Stomach (tissue), 9 donors: ENCODE measurements around the gene LMOD1. TPM values are rescaled to one million over a fixed set of nuclear protein-coding genes. Genes with fewer than 3 reads are reported as not detected.

ENCODE experiments used
- DNase-seq, 2 donors: peaks; one replicate each; pipeline versions ENCODE4 v3.0.0 to v3.0.0-alpha.2; 2013 to 2019
- H3K27ac ChIP-seq, 5 donors: fragments of 200-600 bp in 4 of 5; sonication (generic) in 4 of 5; one replicate each; pipeline ENCODE4 v1.5.1; 2013 to 2019; ENCODE audit warnings: mild to moderate bottlenecking in 1 of 5, moderate library complexity in 1 of 5
- H3K27me3 ChIP-seq, 3 donors: fragments of 200-600 bp; sonication (generic); one replicate each; pipeline ENCODE4 v1.5.1; 2017 to 2019; ENCODE audit warnings: mixed run types in 1 of 3
- H3K36me3 ChIP-seq, 4 donors: fragments of 200-600 bp; sonication (generic); 1 replicate in 3 of 4; 2 replicates in 1 of 4; pipeline ENCODE4 v1.5.1; 2016 to 2019
- H3K4me1 ChIP-seq, 4 donors: fragments of 200-600 bp; sonication (generic); one replicate each; pipeline ENCODE4 v1.5.1; 2016 to 2019
- H3K4me3 ChIP-seq, 4 donors: fragments of 200-600 bp; sonication (generic) in 3 of 4; one replicate each; pipeline ENCODE4 v1.5.1; 2016 to 2019; ENCODE audit warnings: mild to moderate bottlenecking in 1 of 4
- H3K9me3 ChIP-seq, 4 donors: fragments of 200-600 bp; sonication (generic); one replicate each; pipeline ENCODE4 v1.5.1; 2016 to 2019
- CTCF ChIP-seq, 7 experiments: fragments of 450-650 bp in 4 of 7; fragments of 200-600 bp in 3 of 7; sonication (generic) in 3 of 7; IDR thresholded peaks; one replicate each; pipeline ENCODE4 v1.5.1; 2016 to 2019; ENCODE audit warnings: antibody characterized with exemption in 7 of 7, control low read depth in 2 of 7, mild to moderate bottlenecking in 1 of 7
- EP300 ChIP-seq: sonication (generic); formaldehyde crosslinking; IDR thresholded peaks from one replicate; pipeline ENCODE4 v1.6.1; 2017; ENCODE audit warnings: antibody characterized with exemption
- POLR2A ChIP-seq, 4 donors: fragments of 450-650 bp; IDR thresholded peaks; one replicate each; pipeline ENCODE4 v1.6.1; 2016; ENCODE audit warnings: antibody characterized with exemption in 4 of 4, control low read depth in 2 of 4, mild to moderate bottlenecking in 1 of 4, moderate library complexity in 1 of 4
- POLR2AphosphoS5 ChIP-seq, 3 donors: sonication (generic); formaldehyde crosslinking; IDR thresholded peaks; one replicate each; pipeline ENCODE4 v1.6.1; 2016; ENCODE audit warnings: antibody characterized with exemption in 3 of 3
- WGBS, 5 donors: extraction: QIAGEN DNeasy Blood & Tissue Kit in 3 of 5; methylation state at CpG; one replicate each; pipeline versions ENCODE4 v1.1.5 to v1.1.7; 2013 to 2018; 5-methylcytosine and 5-hydroxymethylcytosine counted together
- intact Hi-C: fragments of 100-400 bp; cut with DNase I; formaldehyde crosslinking; loops from one replicate; pipeline ENCODE4 v1.15.1; 2023; ENCODE audit warnings: low total_unique reads
- polyA plus RNA-seq, 3 donors: library from polyadenylated mRNA; stranded (reverse); fragments of 200-250 nt; gene quantifications; one replicate each; pipeline ENCODE4 v1.2.3, GENCODE V29; 2013
- total RNA-seq, 5 donors: library from RNA; depleted of rRNA; stranded (reverse); fragments of >200 nt; gene quantifications; one replicate each; pipeline versions ENCODE4 v1.1.0 to v1.2.3, GENCODE V29; 2014 to 2016
- donor health status: healthy with polysubstance abuse.
- donor health status: Bipolar disorder and iron deficiency.
- donor health status: healthy.

LMOD1 gene
- total and polyA plus RNA-seq, 8 donors, result 19.6 to 420 (median 91.7) TPM

DNA sequence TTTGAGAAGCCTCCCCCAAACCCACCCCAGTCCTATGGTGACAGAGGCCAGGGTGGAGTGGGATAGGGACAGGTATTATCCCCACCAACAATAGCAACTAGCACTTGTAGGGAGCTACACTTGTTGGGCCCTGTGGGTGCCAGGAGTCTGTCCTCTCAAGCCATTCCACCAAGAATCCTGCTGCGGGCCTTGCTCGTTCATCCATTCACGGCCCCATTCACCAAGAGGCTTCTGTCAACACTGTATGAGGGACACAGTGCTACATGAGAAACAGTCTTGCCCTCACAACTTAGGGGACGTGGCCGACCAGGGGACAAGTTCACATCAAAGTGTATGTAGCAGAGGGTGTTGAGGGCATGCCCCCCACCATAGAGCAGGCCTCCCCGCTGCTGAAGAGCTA is 38.7 kb downstream of the LMOD1 start:
- Histone ChIP-seq H3K4me3 (no peak overlapping the region), H3K27me3 (no peaks in the 10 kb centered on the region), H3K36me3 (no peaks in the 10 kb centered on the region), H3K27ac (peak overlapping the region in 4 of 5 donors; percentile 70 to 90 (median 80)), H3K9me3 (no peaks in the 10 kb centered on the region), H3K4me1 (peaks cover 0 to 88% (median 51%) of the 10 kb centered on the region in 4 donors)
- WGBS, 5 donors, result 83 to 91% (median 89%) methylated on average over 6 of the region's 6 CpGs
- intact Hi-C loops, result loop anchor here (10.0 kb wide), 1 partner anchor 217 kb away; the partner anchor contains the start of gene GPR37L1
- DNase-seq, result no peak
- TF ChIP-seq POLR2A (IDR thresholded peaks at IDR 0.05) (no peak), CTCF (IDR thresholded peaks at IDR 0.05) (no peak), EP300 (no peak), POLR2AphosphoS5 (IDR thresholded peaks at IDR 0.05) (no peak)

GRCh38 chr1:201906336-201906735 is 40.0 kb downstream of the LMOD1 start:
- Histone ChIP-seq H3K4me1 (peaks cover 0 to 82% (median 46%) of the 10 kb centered on the region in 4 donors), H3K27ac (peak overlapping the region in 4 of 5 donors; percentile 70 to 90 (median 80)), H3K27me3 (no peaks in the 10 kb centered on the region), H3K4me3 (no peak overlapping the region), H3K36me3 (no peaks in the 10 kb centered on the region), H3K9me3 (no peaks in the 10 kb centered on the region)
- intact Hi-C loops, result loop anchor here (10.0 kb wide), 1 partner anchor 218 kb away; the partner anchor contains the start of gene GPR37L1
- DNase-seq, result no peak
- TF ChIP-seq CTCF (IDR thresholded peaks at IDR 0.05) (no peak), POLR2A (IDR thresholded peaks at IDR 0.05) (no peak), POLR2AphosphoS5 (IDR thresholded peaks at IDR 0.05) (no peak), EP300 (no peak)
- WGBS, 5 donors, result 72 to 92% (median 88%) methylated on average over 3 of the region's 3 CpGs

- no peaks in the 10 kb centered on the region for H3K27me3 ChIP-seq
- H3K27ac ChIP-seq, result peak overlapping the region; percentile 1 to 90 (median 74)
- no peaks in the 10 kb centered on the region for H3K9me3 ChIP-seq
- no peak for DNase-seq
- WGBS, 5 donors, result 54 to 70% (median 62%) methylated on average over 6 of the region's 6 CpGs
- H3K4me1 ChIP-seq, result peaks cover 0 to 87% (median 45%) of the 10 kb centered on the region in 4 donors
- TF ChIP-seq POLR2AphosphoS5 (IDR thresholded peaks at IDR 0.05) (no peak), EP300 (no peak), POLR2A (IDR thresholded peaks at IDR 0.05) (no peak), CTCF (IDR thresholded peaks at IDR 0.05) (no peak)
- H3K4me3 ChIP-seq, result no peak overlapping the region
- no peaks in the 10 kb centered on the region for H3K36me3 ChIP-seq
- intact Hi-C loops, result loop anchor here (10.0 kb wide), 1 partner anchor 219 kb away; the partner anchor contains the start of gene GPR37L1
Observed at GRCh38 chr1:201905234-201905890, 41.0 kb downstream of the LMOD1 start.

DNA sequence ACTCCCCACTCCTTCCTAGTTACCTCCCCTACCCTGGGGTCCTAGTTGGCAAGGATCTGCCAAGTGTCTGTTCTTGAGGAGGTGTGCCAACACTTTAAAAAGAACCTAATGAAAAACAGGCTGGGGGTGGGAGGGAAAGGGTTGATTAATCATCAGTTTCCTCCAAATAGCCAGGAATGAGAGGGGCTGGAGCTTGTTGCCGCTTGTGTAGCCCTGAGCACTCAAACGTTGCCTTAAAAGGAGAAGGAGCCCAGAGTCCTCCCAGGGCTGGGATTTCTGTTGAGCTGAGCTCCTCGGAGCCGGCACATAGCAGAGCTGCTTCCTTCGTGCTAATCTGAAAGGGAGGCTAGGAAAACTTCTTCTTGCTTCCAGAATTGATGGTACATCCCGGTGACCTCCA is 41.8 kb downstream of the LMOD1 start:
- TF ChIP-seq CTCF (IDR thresholded peaks at IDR 0.05) (no peak), POLR2AphosphoS5 (IDR thresholded peaks at IDR 0.05) (peak in 2 of 3 donors; percentile 47 to 51)
- no peaks in the 10 kb centered on the region for H3K27me3 ChIP-seq
- 37 to 57% (median 49%) methylated on average over 6 of the region's 6 CpGs for WGBS, 5 donors
- peak overlapping the region; percentile 1 to 90 (median 74) for H3K27ac ChIP-seq
- no peak overlapping the region for H3K4me3 ChIP-seq
- peaks cover 0 to 8% (median 3%) of the 10 kb centered on the region in 4 donors for H3K36me3 ChIP-seq
- no peaks in the 10 kb centered on the region for H3K9me3 ChIP-seq
- peaks cover 0 to 87% (median 49%) of the 10 kb centered on the region in 4 donors for H3K4me1 ChIP-seq
- DNase-seq, result peak in 1 of 2 donors; percentile 86
- intact Hi-C loops, result loop anchor here (10.0 kb wide), 1 partner anchor 220 kb away; the partner anchor contains the start of gene GPR37L1
